Memory B cell (primary cell): ENCODE results near the gene DOK7.

Experiments used
- ATAC-seq: fragments of 150-1000 bp; cut with Tn5 transposase; 2 replicates; pipeline ENCODE4 v1.10.0; 2021; ENCODE audit warnings: low read depth, mild to moderate bottlenecking, moderate library complexity
- DNase-seq, 2 donors: peaks; one replicate each; pipeline ENCODE4 v3.0.0; 2022; ENCODE audit warnings: low spot score in 2 of 2
- H3K27ac Mint-ChIP-seq: one replicate; pipeline ENCODE4 v1.8.0; 2022; ENCODE audit warnings: mild to moderate bottlenecking, moderate library complexity, mixed read lengths
- H3K27me3 Mint-ChIP-seq: one replicate; pipeline ENCODE4 v1.8.0; 2022; ENCODE audit warnings: mixed read lengths
- H3K36me3 Mint-ChIP-seq: one replicate; pipeline ENCODE4 v1.8.0; 2022; ENCODE audit warnings: mild to moderate bottlenecking, mixed read lengths
- H3K4me1 Mint-ChIP-seq: one replicate; pipeline ENCODE4 v1.8.0; 2022; ENCODE audit warnings: mixed read lengths
- H3K4me3 Mint-ChIP-seq: one replicate; pipeline ENCODE4 v1.8.0; 2022; ENCODE audit warnings: mild to moderate bottlenecking, moderate library complexity, mixed read lengths
- H3K9me3 Mint-ChIP-seq: one replicate; pipeline ENCODE4 v1.8.0; 2022; ENCODE audit warnings: mixed read lengths

Gene DOK7, protein sequence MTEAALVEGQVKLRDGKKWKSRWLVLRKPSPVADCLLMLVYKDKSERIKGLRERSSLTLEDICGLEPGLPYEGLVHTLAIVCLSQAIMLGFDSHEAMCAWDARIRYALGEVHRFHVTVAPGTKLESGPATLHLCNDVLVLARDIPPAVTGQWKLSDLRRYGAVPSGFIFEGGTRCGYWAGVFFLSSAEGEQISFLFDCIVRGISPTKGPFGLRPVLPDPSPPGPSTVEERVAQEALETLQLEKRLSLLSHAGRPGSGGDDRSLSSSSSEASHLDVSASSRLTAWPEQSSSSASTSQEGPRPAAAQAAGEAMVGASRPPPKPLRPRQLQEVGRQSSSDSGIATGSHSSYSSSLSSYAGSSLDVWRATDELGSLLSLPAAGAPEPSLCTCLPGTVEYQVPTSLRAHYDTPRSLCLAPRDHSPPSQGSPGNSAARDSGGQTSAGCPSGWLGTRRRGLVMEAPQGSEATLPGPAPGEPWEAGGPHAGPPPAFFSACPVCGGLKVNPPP

DNA sequence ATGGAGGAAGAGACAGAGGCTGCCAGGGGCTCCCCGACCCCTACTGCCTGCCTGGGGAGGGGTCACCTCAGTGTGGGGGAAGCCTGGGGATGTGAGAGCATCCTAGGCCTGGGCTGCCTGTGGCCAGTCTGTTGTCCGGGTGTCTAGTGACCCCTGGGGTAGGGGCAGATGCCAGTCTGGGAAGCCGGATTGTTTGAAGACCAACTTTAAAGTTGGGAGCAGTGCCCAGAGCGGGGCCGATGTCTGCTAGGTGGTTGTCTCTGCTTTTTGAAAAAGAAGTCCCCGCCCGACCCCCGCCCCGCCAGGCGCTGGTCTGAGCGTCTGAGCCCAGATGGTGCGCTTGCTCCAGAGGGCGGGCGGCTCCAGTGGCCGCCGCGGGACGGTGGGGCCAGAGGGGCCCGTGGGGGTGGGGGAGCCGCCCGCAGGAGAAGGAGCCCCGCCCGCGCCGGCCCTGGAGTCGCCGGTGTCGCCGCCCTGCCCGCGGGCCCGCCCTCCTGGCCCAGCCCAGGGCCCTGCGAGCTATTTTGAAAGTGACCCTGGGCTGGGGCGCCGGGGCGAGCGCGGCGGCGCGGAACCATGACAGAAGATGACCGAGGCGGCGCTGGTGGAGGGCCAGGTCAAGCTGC lies at the start of gene DOK7:
Gene DOK7, plus strand, starts transcription at position 517 of the 626 bp plus-strand sequence. Its CDS starts 70 bp downstream, at position 587.
- Mint-ChIP-seq H3K4me3 (peak within 1 kb of the TSS; percentile 70), H3K36me3 (peaks cover under 1% of the 10 kb centered on the region), H3K27ac (no peak within 1 kb of the TSS), H3K9me3 (peaks cover 2% of the 10 kb centered on the region), H3K4me1 (peaks cover 9% of the 10 kb centered on the region), H3K27me3 (peaks cover 12% of the 10 kb centered on the region)
- no peak for DNase-seq
- peak; percentile 22 for ATAC-seq

GRCh38 chr4:3413675-3414420 lies 49.3 kb upstream of the DOK7 start:
- Mint-ChIP-seq H3K27ac (no peak overlapping the region), H3K36me3 (peaks cover 6% of the 10 kb centered on the region), H3K9me3 (no peaks in the 10 kb centered on the region), H3K4me3 (no peak overlapping the region), H3K27me3 (peaks cover 10% of the 10 kb centered on the region), H3K4me1 (peaks cover 6% of the 10 kb centered on the region)
- ATAC-seq (no peak), DNase-seq (no peak)

GRCh38 chr4:3414421-3415279 lies 48.5 kb upstream of the DOK7 start:
- ATAC-seq (peak; percentile 17), DNase-seq (no peak)
- H3K36me3 Mint-ChIP-seq, result peaks cover 6% of the 10 kb centered on the region
- H3K27me3 Mint-ChIP-seq, result peaks cover 10% of the 10 kb centered on the region
- no peak overlapping the region for H3K4me3 Mint-ChIP-seq
- no peaks in the 10 kb centered on the region for H3K9me3 Mint-ChIP-seq
- H3K4me1 Mint-ChIP-seq, result peaks cover 6% of the 10 kb centered on the region
- no peak overlapping the region for H3K27ac Mint-ChIP-seq

- no peak for ATAC-seq
- DNase-seq, result no peak
- Mint-ChIP-seq H3K4me1 (peaks cover 6% of the 10 kb centered on the region), H3K4me3 (no peak overlapping the region), H3K9me3 (no peaks in the 10 kb centered on the region), H3K27ac (no peak overlapping the region), H3K36me3 (peaks cover 6% of the 10 kb centered on the region), H3K27me3 (peaks cover 10% of the 10 kb centered on the region)
Observed at GRCh38 chr4:3415471-3416141, 47.5 kb upstream of the DOK7 start.

- Mint-ChIP-seq H3K36me3 (peaks cover 6% of the 10 kb centered on the region), H3K9me3 (no peaks in the 10 kb centered on the region), H3K27me3 (peaks cover 10% of the 10 kb centered on the region), H3K27ac (no peak overlapping the region), H3K4me1 (peaks cover 6% of the 10 kb centered on the region), H3K4me3 (no peak overlapping the region)
- no peak for DNase-seq
- ATAC-seq, result no peak
Observed at GRCh38 chr4:3416270-3416669, 46.8 kb upstream of the DOK7 start.

DNA sequence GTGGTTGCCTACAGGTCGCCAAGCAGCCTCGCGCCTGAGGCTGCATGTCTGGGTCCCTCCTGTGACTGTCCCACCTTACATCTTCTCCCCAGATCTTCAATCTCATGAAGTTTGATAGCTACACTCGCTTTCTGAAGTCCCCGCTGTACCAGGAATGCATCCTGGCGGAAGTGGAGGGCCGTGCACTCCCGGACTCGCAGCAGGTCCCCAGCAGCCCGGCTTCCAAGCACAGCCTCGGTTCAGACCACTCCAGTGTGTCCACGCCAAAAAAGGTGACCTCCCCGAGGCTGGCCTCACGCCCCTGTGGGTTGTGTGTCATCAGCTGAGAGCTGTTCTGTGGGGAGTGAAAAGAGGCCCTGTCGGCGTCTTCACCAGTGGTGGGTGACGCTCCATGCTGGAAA lies 46.3 kb upstream of the DOK7 start:
- ATAC-seq (no peak), DNase-seq (no peak)
- Mint-ChIP-seq H3K4me3 (no peak overlapping the region), H3K36me3 (peaks cover 6% of the 10 kb centered on the region), H3K4me1 (peaks cover 6% of the 10 kb centered on the region), H3K27ac (no peak overlapping the region), H3K9me3 (no peaks in the 10 kb centered on the region), H3K27me3 (peaks cover 10% of the 10 kb centered on the region)

GRCh38 chr4:3417448-3417847 lies 45.7 kb upstream of the DOK7 start:
- Mint-ChIP-seq H3K4me3 (no peak overlapping the region), H3K36me3 (peaks cover 6% of the 10 kb centered on the region), H3K27me3 (peaks cover 10% of the 10 kb centered on the region), H3K4me1 (peaks cover 6% of the 10 kb centered on the region), H3K9me3 (no peaks in the 10 kb centered on the region), H3K27ac (no peak overlapping the region)
- DNase-seq, result no peak
- ATAC-seq, result no peak

DNA sequence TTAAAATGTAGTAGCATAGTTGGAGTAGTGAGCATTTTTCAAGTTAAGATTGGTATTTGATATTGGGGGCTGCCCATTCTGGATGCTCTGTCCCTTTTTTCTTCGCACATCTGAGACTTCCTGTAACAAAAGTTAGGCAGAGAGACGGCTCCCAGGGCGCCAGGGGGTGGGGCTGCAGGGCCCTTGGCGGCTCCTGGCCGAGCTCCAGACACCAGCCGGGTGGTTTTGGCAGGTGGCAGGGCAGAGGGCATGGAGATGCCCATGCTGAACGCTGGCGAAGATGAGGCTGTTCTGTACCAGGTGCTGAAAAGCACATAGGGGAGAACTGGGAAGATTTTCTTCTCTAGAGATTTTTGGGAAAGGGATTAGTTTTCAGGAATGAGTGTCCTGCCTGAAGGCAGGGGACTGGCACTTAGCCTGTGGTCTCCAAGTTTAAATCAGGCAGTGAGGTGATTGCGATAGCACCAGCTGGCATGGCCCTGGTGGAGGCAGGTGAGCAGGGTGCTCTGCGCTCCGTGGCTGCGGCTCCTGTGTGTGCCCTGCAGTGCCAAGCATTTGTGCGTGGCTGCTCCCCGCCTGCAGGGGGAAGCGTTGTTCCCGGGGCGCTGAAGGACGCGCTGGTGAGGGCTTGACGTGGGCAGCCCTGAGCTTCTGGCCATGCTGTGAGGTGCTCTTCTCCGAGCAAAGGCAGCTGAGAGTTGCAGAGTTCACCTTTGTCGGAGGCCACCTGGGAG lies 44.9 kb upstream of the DOK7 start:
- no peak for DNase-seq
- Mint-ChIP-seq H3K9me3 (no peaks in the 10 kb centered on the region), H3K27ac (no peak overlapping the region), H3K27me3 (peaks cover 10% of the 10 kb centered on the region), H3K4me1 (peaks cover 6% of the 10 kb centered on the region), H3K36me3 (peaks cover 6% of the 10 kb centered on the region), H3K4me3 (no peak overlapping the region)
- ATAC-seq, result no peak

DNA sequence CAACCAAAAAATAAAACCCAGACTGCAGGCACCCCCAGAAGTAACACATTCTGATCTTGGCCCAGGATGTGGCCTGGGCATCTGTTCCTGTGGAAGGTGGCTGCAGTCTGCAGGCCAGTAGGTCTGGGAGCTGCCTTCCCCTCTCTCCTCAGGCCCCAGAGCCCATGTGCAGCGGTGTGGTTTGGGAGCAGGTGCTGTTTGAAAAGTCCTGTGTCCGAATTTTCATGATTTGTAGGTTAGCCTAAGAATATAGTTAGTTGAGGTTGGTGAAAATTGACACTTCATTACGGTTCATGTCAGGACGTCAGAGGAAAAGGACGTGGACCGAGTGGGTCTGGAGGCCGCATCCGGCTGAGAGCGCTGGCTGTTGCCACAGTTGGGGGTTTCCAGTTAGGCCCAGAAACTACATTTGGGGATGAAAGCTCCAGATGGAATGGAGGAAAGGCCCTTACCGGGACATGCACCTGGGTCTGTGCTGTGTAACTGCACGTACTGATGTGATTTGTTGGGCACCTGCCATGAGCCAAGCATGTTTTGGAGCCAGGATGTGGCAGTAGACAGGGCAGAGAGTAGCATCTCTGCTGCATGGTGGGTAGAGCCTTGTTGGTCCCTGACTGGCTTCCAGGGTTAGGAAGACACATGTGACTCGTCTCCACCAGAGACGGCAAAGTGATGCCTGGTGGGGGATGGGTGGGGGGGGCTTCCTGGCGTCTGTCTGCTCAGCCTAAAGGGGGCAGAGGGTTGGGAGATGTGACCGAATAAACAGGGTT lies 43.1 kb upstream of the DOK7 start:
- no peak for DNase-seq
- peaks cover 2% of the 10 kb centered on the region for H3K36me3 Mint-ChIP-seq
- H3K4me3 Mint-ChIP-seq, result no peak overlapping the region
- H3K4me1 Mint-ChIP-seq, result no peaks in the 10 kb centered on the region
- H3K27me3 Mint-ChIP-seq, result peaks cover 2% of the 10 kb centered on the region
- no peak for ATAC-seq
- H3K27ac Mint-ChIP-seq, result no peak overlapping the region
- no peaks in the 10 kb centered on the region for H3K9me3 Mint-ChIP-seq

DNA sequence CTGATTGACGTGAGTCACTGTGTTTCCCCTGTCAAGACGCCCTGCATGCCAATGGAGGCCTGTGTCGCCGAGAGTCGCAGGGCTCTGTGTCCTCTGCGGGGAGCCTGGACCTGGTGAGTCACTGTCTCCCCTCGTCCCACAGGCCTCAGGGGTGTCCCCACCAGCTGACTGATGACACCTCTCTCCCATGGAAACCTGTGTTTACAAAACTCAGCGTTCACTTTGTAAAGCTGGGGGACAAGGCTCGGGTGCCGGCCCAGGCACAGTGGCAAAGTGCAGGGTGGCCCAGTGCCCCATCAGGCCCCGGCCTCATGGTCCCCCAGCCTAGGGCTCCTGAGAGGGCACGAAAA lies 42.5 kb upstream of the DOK7 start:
- Mint-ChIP-seq H3K27me3 (peaks cover 1% of the 10 kb centered on the region), H3K27ac (no peak overlapping the region), H3K9me3 (no peaks in the 10 kb centered on the region), H3K4me1 (peaks cover 2% of the 10 kb centered on the region), H3K36me3 (peaks cover 2% of the 10 kb centered on the region), H3K4me3 (no peak overlapping the region)
- ATAC-seq (no peak), DNase-seq (no peak)

- ATAC-seq (no peak), DNase-seq (no peak)
- H3K4me3 Mint-ChIP-seq, result no peak overlapping the region
- peaks cover 2% of the 10 kb centered on the region for H3K4me1 Mint-ChIP-seq
- no peak overlapping the region for H3K27ac Mint-ChIP-seq
- H3K36me3 Mint-ChIP-seq, result peaks cover 2% of the 10 kb centered on the region
- H3K9me3 Mint-ChIP-seq, result no peaks in the 10 kb centered on the region
- H3K27me3 Mint-ChIP-seq, result peaks cover 1% of the 10 kb centered on the region
Observed at GRCh38 chr4:3420956-3421355, 42.1 kb upstream of the DOK7 start.

DNA sequence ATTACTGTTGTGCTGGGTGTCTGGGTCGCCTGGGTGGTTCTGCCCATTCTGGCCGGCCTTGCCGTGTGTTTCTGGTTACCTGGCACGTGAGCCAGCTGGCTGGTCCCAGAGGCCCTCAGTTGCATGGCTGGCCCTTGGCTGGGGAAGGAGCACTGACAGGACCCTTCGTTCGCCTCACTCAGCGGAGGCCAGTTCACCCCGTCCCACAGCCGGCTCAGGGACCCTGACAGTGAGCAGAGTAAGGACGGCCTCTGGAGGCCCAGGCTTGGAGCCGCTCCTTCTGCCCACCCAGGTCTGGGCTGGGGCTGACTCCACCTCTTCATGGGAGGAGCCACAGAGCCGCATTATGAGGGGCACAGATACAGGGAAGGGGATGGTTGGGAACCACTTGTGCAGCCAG lies 41.6 kb upstream of the DOK7 start:
- Mint-ChIP-seq H3K27me3 (peaks cover 1% of the 10 kb centered on the region), H3K4me3 (no peak overlapping the region), H3K36me3 (peaks cover 2% of the 10 kb centered on the region), H3K4me1 (peaks cover 4% of the 10 kb centered on the region), H3K27ac (no peak overlapping the region), H3K9me3 (no peaks in the 10 kb centered on the region)
- DNase-seq, result no peak
- ATAC-seq, result no peak
